H9 (cell line): Measurements from ENCODE around the gene IGFL1. TPM values are rescaled to one million over a fixed set of nuclear protein-coding genes. Genes with fewer than 3 reads are reported as not detected.
"Not testable (repeated sequence)": the region's sequence is repeated elsewhere in the genome, so short reads cannot be mapped to it uniquely, and the experiment has no call there.

Experiments used
- DNase-seq: peaks from one replicate; pipeline ENCODE4 v3.0.0-alpha.2; 2017
- H2AFZ ChIP-seq: one replicate; pipeline ENCODE4 v1.6.1; 2013; ENCODE audit warnings: mild to moderate bottlenecking, low read length, control low read depth, moderate library complexity
- H2AK5ac ChIP-seq: 2 replicates; pipeline ENCODE4 v1.6.1; 2013; ENCODE audit warnings: low read length, control low read depth, mixed read lengths; ENCODE audit not compliant: insufficient read length
- H2BK120ac ChIP-seq: one replicate; pipeline ENCODE4 v1.6.1; 2013; ENCODE audit warnings: low read depth, mild to moderate bottlenecking, low read length, control low read depth, inconsistent platforms; ENCODE audit not compliant: poor library complexity, severe bottlenecking
- H2BK12ac ChIP-seq: 2 replicates; pipeline ENCODE4 v1.6.1; 2013; ENCODE audit warnings: low read length, control low read depth, mixed read lengths, low read depth; ENCODE audit not compliant: insufficient read length
- H2BK15ac ChIP-seq: 2 replicates; pipeline ENCODE4 v1.6.1; 2013; ENCODE audit warnings: low read depth, low read length, control low read depth
- H2BK20ac ChIP-seq: one replicate; pipeline ENCODE4 v1.6.1; 2013; ENCODE audit warnings: low read depth, mild to moderate bottlenecking, low read length, control low read depth, inconsistent platforms; ENCODE audit not compliant: poor library complexity, severe bottlenecking
- H2BK5ac ChIP-seq: 2 replicates; pipeline ENCODE4 v1.6.1; 2013; ENCODE audit warnings: low read length, control low read depth, mixed read lengths; ENCODE audit not compliant: insufficient read length
- H3K14ac ChIP-seq: 2 replicates; pipeline ENCODE4 v1.6.1; 2013; ENCODE audit warnings: low read length, control low read depth; ENCODE audit not compliant: insufficient read depth
- H3K18ac ChIP-seq: 2 replicates; pipeline ENCODE4 v1.6.1; 2013; ENCODE audit warnings: low read depth, mild to moderate bottlenecking, mixed read lengths, low read length, control low read depth; ENCODE audit not compliant: insufficient read length
- H3K23ac ChIP-seq: 2 replicates; pipeline ENCODE4 v1.6.1; 2013; ENCODE audit warnings: low read length, control low read depth, mixed read lengths, low read depth; ENCODE audit not compliant: insufficient read length
- H3K23me2 ChIP-seq: 2 replicates; pipeline ENCODE4 v1.6.1; 2013; ENCODE audit warnings: low read depth, mild to moderate bottlenecking, mixed read lengths, low read length, control low read depth; ENCODE audit not compliant: insufficient read length, poor library complexity, severe bottlenecking
- H3K27ac ChIP-seq: 2 replicates; pipeline ENCODE4 v1.5.1; 2013; ENCODE audit warnings: low read length, control low read depth, mixed read lengths, low read depth; ENCODE audit not compliant: insufficient read length
- H3K27me3 ChIP-seq: 2 replicates; pipeline ENCODE4 v1.6.1; 2013; ENCODE audit warnings: low read length, control low read depth, inconsistent platforms; ENCODE audit not compliant: insufficient read depth
- H3K4ac ChIP-seq: 2 replicates; pipeline ENCODE4 v1.6.1; 2013; ENCODE audit warnings: low read depth, mild to moderate bottlenecking, control low read depth, inconsistent platforms, low read length, moderate library complexity
- H3K4me1 ChIP-seq: 2 replicates; pipeline ENCODE4 v1.6.1; 2013; ENCODE audit warnings: low read length, control low read depth, inconsistent platforms; ENCODE audit not compliant: insufficient read depth
- H3K4me2 ChIP-seq: 2 replicates; pipeline ENCODE4 v1.6.1; 2013; ENCODE audit warnings: low read length, control low read depth, mixed read lengths; ENCODE audit not compliant: insufficient read length, insufficient read depth
- H3K56ac ChIP-seq: 2 replicates; pipeline ENCODE4 v1.6.1; 2013; ENCODE audit warnings: low read depth, mild to moderate bottlenecking, mixed read lengths, low read length, control low read depth; ENCODE audit not compliant: insufficient read length
- H3K79me1 ChIP-seq: 2 replicates; pipeline ENCODE4 v1.6.1; 2013; ENCODE audit warnings: low read depth, mild to moderate bottlenecking, moderate library complexity, low read length, control low read depth, inconsistent platforms; ENCODE audit not compliant: insufficient read depth, poor library complexity, severe bottlenecking
- H3K79me2 ChIP-seq: 2 replicates; pipeline ENCODE4 v1.6.1; 2013; ENCODE audit warnings: low read length, control low read depth, inconsistent platforms; ENCODE audit not compliant: insufficient read depth
- H3K9ac ChIP-seq: 2 replicates; pipeline ENCODE4 v1.6.1; 2013; ENCODE audit warnings: low read length, control low read depth, mixed read lengths; ENCODE audit not compliant: insufficient read length; ENCODE audit errors: extremely low read depth
- H3K9me3 ChIP-seq: one replicate; pipeline ENCODE4 v1.6.1; 2013; ENCODE audit warnings: low read depth, low read length, inconsistent platforms; ENCODE audit not compliant: control insufficient read depth
- H3T11ph ChIP-seq: one replicate; pipeline ENCODE4 v1.6.1; 2013; ENCODE audit warnings: mild to moderate bottlenecking, low read length, control low read depth, inconsistent platforms
- H4K20me1 ChIP-seq: one replicate; pipeline ENCODE4 v1.6.1; 2013; ENCODE audit not compliant: control insufficient read depth, insufficient read length, insufficient read depth
- H4K5ac ChIP-seq: 2 replicates; pipeline ENCODE4 v1.6.1; 2013; ENCODE audit warnings: low read depth, mild to moderate bottlenecking, mixed read lengths, low read length, control low read depth; ENCODE audit not compliant: insufficient read length
- H4K8ac ChIP-seq: replicated peaks from 2 replicates; pipeline ENCODE4 v1.6.1; 2013; ENCODE audit warnings: low read length, control low read depth, mixed read lengths, low read depth; ENCODE audit not compliant: insufficient read length
- H4K91ac ChIP-seq: 2 replicates; pipeline ENCODE4 v1.6.1; 2013; ENCODE audit warnings: low read depth, mild to moderate bottlenecking, moderate library complexity, mixed read lengths, low read length, control low read depth; ENCODE audit not compliant: insufficient read length
- H3K27ac Mint-ChIP-seq, 3 experiments: 2 replicates in 2 of 3; 3 replicates in 1 of 3; pipeline ENCODE4 v1.8.0; 2020 to 2021; ENCODE audit warnings: mixed read lengths in 3 of 3, mild to moderate bottlenecking in 1 of 3, moderate library complexity in 1 of 3
- H3K27me3 Mint-ChIP-seq: 2 replicates; pipeline ENCODE4 v1.8.0; 2021; ENCODE audit warnings: low read depth, mild to moderate bottlenecking, moderate library complexity, mixed read lengths
- H3K36me3 Mint-ChIP-seq, 3 experiments: 2 replicates in 2 of 3; 3 replicates in 1 of 3; pipeline ENCODE4 v1.8.0; 2020 to 2021; ENCODE audit warnings: low read depth in 3 of 3, mixed read lengths in 3 of 3; ENCODE audit not compliant: insufficient read depth in 1 of 3
- H3K4me1 Mint-ChIP-seq, 2 experiments: 2 replicates each; pipeline ENCODE4 v1.8.0; 2020; ENCODE audit warnings: mixed read lengths in 2 of 2
- H3K4me3 Mint-ChIP-seq, 2 experiments: 2 replicates in 1 of 2; 3 replicates in 1 of 2; pipeline ENCODE4 v1.8.0; 2020 to 2021; ENCODE audit warnings: mild to moderate bottlenecking in 2 of 2, mixed read lengths in 2 of 2, moderate library complexity in 1 of 2
- H3K9me3 Mint-ChIP-seq, 2 experiments: 2 replicates in 1 of 2; 3 replicates in 1 of 2; pipeline ENCODE4 v1.8.0; 2020; ENCODE audit warnings: mild to moderate bottlenecking in 2 of 2, mixed read lengths in 2 of 2, moderate library complexity in 1 of 2
- CTCF ChIP-seq: fragments of 200-600 bp; sonication (generic); conservative IDR thresholded peaks from 3 replicates; pipeline ENCODE4 v1.8.0; 2021; ENCODE audit warnings: antibody characterized with exemption, mild to moderate bottlenecking
- WGBS: extraction: QIAGEN DNeasy Blood & Tissue Kit; methylation state at CpG from one replicate; pipeline ENCODE4 v1.1.7; 2013; ENCODE audit warnings: missing lambda C conversion rate, low lambda C conversion rate, mixed read lengths; ENCODE audit not compliant: insufficient read length; ENCODE audit errors: extremely low coverage; 5-methylcytosine and 5-hydroxymethylcytosine counted together
- total RNA-seq: library from RNA; stranded (reverse); gene quantifications from 2 replicates; pipeline ENCODE4 v1.2.1, GENCODE V29; 2021

IGFL1 gene
- total RNA-seq, 1 experiment from 2014 or later = not detected

- Mint-ChIP-seq H3K9me3 (no peaks in the 10 kb centered on the region; a peak in 1 of 5 replicates), H3K27me3 (peaks cover 5% of the 10 kb centered on the region), H3K27ac (no peak overlapping the region), H3K4me1 (peaks cover 5 to 8% of the 10 kb centered on the region in 2 experiments), H3K36me3 (no peaks in the 10 kb centered on the region), H3K4me3 (no peak overlapping the region)
- no peak overlapping the region for H2BK12ac ChIP-seq
- no peak for DNase-seq
- no peak overlapping the region for H2BK120ac ChIP-seq
- H3K14ac ChIP-seq = no peak overlapping the region
- no CpG with 5 or more reads among the region's 8 CpGs for WGBS
- no peaks in the 10 kb centered on the region for H3K79me1 ChIP-seq
- no peak overlapping the region for H3K9ac ChIP-seq
- no peaks in the 10 kb centered on the region for H3K4me1 ChIP-seq
- H3K56ac ChIP-seq = no peak overlapping the region
- H3K4ac ChIP-seq = no peak overlapping the region
- no peak overlapping the region for H4K91ac ChIP-seq
- no peaks in the 10 kb centered on the region for H4K20me1 ChIP-seq
- no peaks in the 10 kb centered on the region for H3K23me2 ChIP-seq
- H3K9me3 ChIP-seq = no peaks in the 10 kb centered on the region
- H2BK20ac ChIP-seq = no peak overlapping the region
- H2AFZ ChIP-seq = no peak overlapping the region
- H4K5ac ChIP-seq = no peak overlapping the region
- no peak for TF ChIP-seq CTCF
- H2BK5ac ChIP-seq = no peak overlapping the region
- no peak overlapping the region for H4K8ac ChIP-seq
- H2BK15ac ChIP-seq = no peak overlapping the region
- no peak overlapping the region for H2AK5ac ChIP-seq
- H3K4me2 ChIP-seq = no peak overlapping the region
- no peaks in the 10 kb centered on the region for H3K79me2 ChIP-seq
- H3K27me3 ChIP-seq = no peaks in the 10 kb centered on the region
- no peak overlapping the region for H3K27ac ChIP-seq
- H3K23ac ChIP-seq = no peak overlapping the region
- no peak overlapping the region for H3K18ac ChIP-seq
- no peak overlapping the region for H3T11ph ChIP-seq
Observed at GRCh38 chr19:46256855-46257254, 27.3 kb downstream of the IGFL1 start.

DNA sequence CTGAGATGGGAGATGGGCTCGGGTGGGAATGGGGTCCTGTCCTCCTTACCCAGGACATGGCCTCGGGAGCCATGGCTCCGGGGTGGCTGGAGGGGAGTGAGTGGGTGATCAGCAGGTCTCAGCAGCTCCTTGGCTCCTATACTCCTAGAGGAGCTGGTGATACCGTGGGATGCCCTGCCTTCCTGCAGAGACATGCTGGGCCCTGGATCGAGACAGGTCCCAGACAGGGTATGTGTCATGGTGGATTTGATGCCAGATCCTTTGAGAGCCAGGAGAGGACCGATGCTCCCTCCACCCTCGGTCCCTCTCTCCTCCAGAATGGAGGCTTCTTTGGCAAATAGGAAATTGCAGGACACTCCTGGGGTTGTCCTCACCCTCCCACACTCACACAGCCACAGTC lies 32.0 kb downstream of the IGFL1 start:
- H3K23ac ChIP-seq, H3K79me2 ChIP-seq, H3K27me3 Mint-ChIP-seq, H3K9me3 ChIP-seq, H4K8ac ChIP-seq, DNase-seq, H2AK5ac ChIP-seq, H3K36me3 Mint-ChIP-seq, H3K4me1 Mint-ChIP-seq, H3K27ac ChIP-seq, H3K9ac ChIP-seq, H3K27me3 ChIP-seq, H2BK20ac ChIP-seq, H3K27ac Mint-ChIP-seq, H4K91ac ChIP-seq, H3T11ph ChIP-seq, H3K79me1 ChIP-seq, H3K14ac ChIP-seq, H2AFZ ChIP-seq, H3K4me1 ChIP-seq, H3K18ac ChIP-seq, H3K4ac ChIP-seq, H3K4me2 ChIP-seq, H2BK5ac ChIP-seq, H3K9me3 Mint-ChIP-seq, H4K20me1 ChIP-seq, H2BK15ac ChIP-seq, H3K4me3 Mint-ChIP-seq, H3K56ac ChIP-seq, H2BK12ac ChIP-seq, H2BK120ac ChIP-seq, H3K23me2 ChIP-seq, H4K5ac ChIP-seq: not testable (repeated sequence)
- WGBS = no CpG with 5 or more reads among the region's 7 CpGs
